Muscle of arm (tissue), 12 donors: ENCODE data around the gene UBE2V1. TPM values are rescaled to one million over a fixed set of nuclear protein-coding genes. Genes with fewer than 3 reads are reported as not detected.
"Not testable (repeated sequence)": the region's sequence is repeated elsewhere in the genome, so short reads cannot be mapped to it uniquely, and the experiment has no call there.

Experiments used
- DNase-seq: peaks from one replicate; pipeline ENCODE4 v3.0.0-alpha.2; 2013
- polyA plus RNA-seq, 12 donors: library from polyadenylated mRNA; unstranded; fragments of 120-200 nt; gene quantifications; one replicate each; pipeline ENCODE4 v1.2.1, GENCODE V29; 2013; ENCODE audit not compliant: insufficient read length in 12 of 12

The UBE2V1 gene
- polyA plus RNA-seq, 12 donors, result 103 to 227 (median 132) TPM

- no peak for DNase-seq
Observed at GRCh38 chr20:50100552-50100951, 12.4 kb downstream of the UBE2V1 start.

- no peak for DNase-seq
Observed at GRCh38 chr20:50099565-50099991, 13.4 kb downstream of the UBE2V1 start.

- DNase-seq, result no peak
Observed at GRCh38 chr20:50099113-50099512, 13.8 kb downstream of the UBE2V1 start.

- no peak for DNase-seq
Observed at GRCh38 chr20:50098259-50098658, 14.7 kb downstream of the UBE2V1 start.

- DNase-seq, result no peak
Observed at GRCh38 chr20:50097843-50098242, 15.1 kb downstream of the UBE2V1 start.

GRCh38 chr20:50096237-50096636 is 16.7 kb downstream of the UBE2V1 start:
- no peak for DNase-seq

GRCh38 chr20:50095476-50096078 is 17.4 kb downstream of the UBE2V1 start:
- DNase-seq, result no peak

GRCh38 chr20:50094522-50094921 is 18.4 kb downstream of the UBE2V1 start:
- no peak for DNase-seq

GRCh38 chr20:50093240-50093639 is 19.7 kb downstream of the UBE2V1 start:
- no peak for DNase-seq

- DNase-seq, result no peak
Observed at GRCh38 chr20:50092436-50092835, 20.5 kb downstream of the UBE2V1 start.

- no peak for DNase-seq
Observed at GRCh38 chr20:50089787-50090177, 23.2 kb downstream of the UBE2V1 start.

GRCh38 chr20:50089140-50089786 is 23.7 kb downstream of the UBE2V1 start:
- no peak for DNase-seq

GRCh38 chr20:50088022-50088421 is 24.9 kb downstream of the UBE2V1 start:
- no peak for DNase-seq

- DNase-seq, result peak; percentile 49
Observed at GRCh38 chr20:50085481-50086365, 27.2 kb downstream of the UBE2V1 start.

- no peak for DNase-seq
Observed at GRCh38 chr20:50085146-50085480, 27.8 kb downstream of the UBE2V1 start.

- DNase-seq, result no peak
Observed at GRCh38 chr20:50083034-50083433, 29.9 kb downstream of the UBE2V1 start.

GRCh38 chr20:50082056-50082455 is 30.9 kb downstream of the UBE2V1 start:
- DNase-seq, result not testable (repeated sequence)

GRCh38 chr20:50077818-50078601 is 34.9 kb downstream of the UBE2V1 start:
- no peak for DNase-seq

- DNase-seq, result no peak
Observed at GRCh38 chr20:50073500-50073899, 39.5 kb downstream of the UBE2V1 start.

- peak; percentile 94 for DNase-seq
Observed at GRCh38 chr20:50071039-50071888, 41.7 kb downstream of the UBE2V1 start.

- DNase-seq, result no peak
Observed at GRCh38 chr20:50070361-50070760, 42.6 kb downstream of the UBE2V1 start.
